Central memory CD8-positive, alpha-beta T cell (primary cell): ENCODE results near the gene ANKS1B.
A peak's percentile ranks its signal among the peaks of the same experiment; 100 is the strongest.

Experiments used
- ATAC-seq: fragments of 150-1000 bp; cut with Tn5 transposase; replicated peaks from 2 replicates; pipeline ENCODE4 v1.10.0; 2022; ENCODE audit warnings: mild to moderate bottlenecking, moderate FRiP score, moderate number of reproducible peaks; ENCODE audit not compliant: poor library complexity, severe bottlenecking; ENCODE audit errors: extremely low read depth
- DNase-seq, 2 donors: peaks; one replicate each; pipeline ENCODE4 v3.0.0; 2021; ENCODE audit warnings: low spot score in 2 of 2
- H3K27ac Mint-ChIP-seq: one replicate; pipeline ENCODE4 v1.8.0; 2022; ENCODE audit warnings: low read depth, mild to moderate bottlenecking, moderate library complexity, mixed read lengths
- H3K27me3 Mint-ChIP-seq: one replicate; pipeline ENCODE4 v1.8.0; 2022; ENCODE audit warnings: mixed read lengths
- H3K36me3 Mint-ChIP-seq: one replicate; pipeline ENCODE4 v1.8.0; 2022; ENCODE audit warnings: mild to moderate bottlenecking, moderate library complexity, mixed read lengths; ENCODE audit not compliant: insufficient read depth
- H3K4me1 Mint-ChIP-seq: one replicate; pipeline ENCODE4 v1.8.0; 2022; ENCODE audit warnings: mixed read lengths
- H3K4me3 Mint-ChIP-seq: one replicate; pipeline ENCODE4 v1.8.0; 2022; ENCODE audit warnings: mild to moderate bottlenecking, moderate library complexity, mixed read lengths
- H3K9me3 Mint-ChIP-seq: one replicate; pipeline ENCODE4 v1.8.0; 2022; ENCODE audit warnings: mixed read lengths

Gene ANKS1B

GRCh38 chr12:98719515-98720504, 1264.9 kb downstream of the ANKS1B start:
- no peaks in the 10 kb centered on the region for H3K9me3 Mint-ChIP-seq
- DNase-seq (no peak), ATAC-seq (no peak)
- H3K4me1 Mint-ChIP-seq = no peaks in the 10 kb centered on the region
- H3K4me3 Mint-ChIP-seq = no peak overlapping the region
- H3K27ac Mint-ChIP-seq = no peak overlapping the region
- no peaks in the 10 kb centered on the region for H3K27me3 Mint-ChIP-seq
- H3K36me3 Mint-ChIP-seq = peaks cover 46% of the 10 kb centered on the region

- peaks cover 6% of the 10 kb centered on the region for H3K4me1 Mint-ChIP-seq
- DNase-seq (no peak), ATAC-seq (no peak)
- no peaks in the 10 kb centered on the region for H3K27me3 Mint-ChIP-seq
- H3K9me3 Mint-ChIP-seq = no peaks in the 10 kb centered on the region
- H3K4me3 Mint-ChIP-seq = no peak overlapping the region
- H3K27ac Mint-ChIP-seq = no peak overlapping the region
- H3K36me3 Mint-ChIP-seq = peaks cover 31% of the 10 kb centered on the region
Observed at GRCh38 chr12:98714426-98714825, 1270.3 kb downstream of the ANKS1B start.

- Mint-ChIP-seq H3K4me3 (no peak overlapping the region), H3K27me3 (no peaks in the 10 kb centered on the region), H3K9me3 (no peaks in the 10 kb centered on the region), H3K27ac (no peak overlapping the region), H3K36me3 (peaks cover 24% of the 10 kb centered on the region), H3K4me1 (peaks cover 10% of the 10 kb centered on the region)
- ATAC-seq (no peak), DNase-seq (no peak)
Observed at GRCh38 chr12:98709022-98709421, 1275.7 kb downstream of the ANKS1B start.

GRCh38 chr12:98701166-98701565, 1283.6 kb downstream of the ANKS1B start:
- Mint-ChIP-seq H3K4me3 (no peak overlapping the region), H3K27me3 (no peaks in the 10 kb centered on the region), H3K4me1 (peaks cover 18% of the 10 kb centered on the region), H3K36me3 (peaks cover 18% of the 10 kb centered on the region), H3K9me3 (no peaks in the 10 kb centered on the region), H3K27ac (no peak overlapping the region)
- ATAC-seq = no peak
- DNase-seq = no peak

GRCh38 chr12:98699586-98699985, 1285.2 kb downstream of the ANKS1B start:
- DNase-seq = no peak
- H3K9me3 Mint-ChIP-seq = no peaks in the 10 kb centered on the region

GRCh38 chr12:98698603-98699463, 1285.9 kb downstream of the ANKS1B start:
- peaks cover 26% of the 10 kb centered on the region for H3K36me3 Mint-ChIP-seq
- DNase-seq = no peak
- H3K9me3 Mint-ChIP-seq = no peaks in the 10 kb centered on the region
- H3K4me1 Mint-ChIP-seq = peaks cover 29% of the 10 kb centered on the region
- H3K4me3 Mint-ChIP-seq = no peak overlapping the region
- H3K27ac Mint-ChIP-seq = no peak overlapping the region
- ATAC-seq = peak; percentile 56
- H3K27me3 Mint-ChIP-seq = no peaks in the 10 kb centered on the region

More at GRCh38 chr12:98699586-98699985, 1285.2 kb downstream of the ANKS1B start:
- H3K36me3 Mint-ChIP-seq = peaks cover 22% of the 10 kb centered on the region
- peaks cover 23% of the 10 kb centered on the region for H3K4me1 Mint-ChIP-seq
- ATAC-seq = no peak
- no peaks in the 10 kb centered on the region for H3K27me3 Mint-ChIP-seq
- no peak overlapping the region for H3K27ac Mint-ChIP-seq
- no peak overlapping the region for H3K4me3 Mint-ChIP-seq

GRCh38 chr12:98697209-98697608, 1287.5 kb downstream of the ANKS1B start:
- H3K4me1 Mint-ChIP-seq = peaks cover 34% of the 10 kb centered on the region
- peak overlapping the region; percentile 4 for H3K27ac Mint-ChIP-seq
- no peaks in the 10 kb centered on the region for H3K9me3 Mint-ChIP-seq
- DNase-seq (no peak), ATAC-seq (no peak)
- H3K36me3 Mint-ChIP-seq = peaks cover 25% of the 10 kb centered on the region
- H3K4me3 Mint-ChIP-seq = no peak overlapping the region
- no peaks in the 10 kb centered on the region for H3K27me3 Mint-ChIP-seq

- no peak for ATAC-seq
- peaks cover 42% of the 10 kb centered on the region for H3K4me1 Mint-ChIP-seq
- H3K27me3 Mint-ChIP-seq = no peaks in the 10 kb centered on the region
- H3K9me3 Mint-ChIP-seq = no peaks in the 10 kb centered on the region
- H3K4me3 Mint-ChIP-seq = no peak overlapping the region
- no peak for DNase-seq
- peaks cover 28% of the 10 kb centered on the region for H3K36me3 Mint-ChIP-seq
- H3K27ac Mint-ChIP-seq = peak overlapping the region; percentile 17
Observed at GRCh38 chr12:98696036-98696646, 1288.6 kb downstream of the ANKS1B start.

GRCh38 chr12:98691351-98691750, 1293.4 kb downstream of the ANKS1B start:
- ATAC-seq = no peak
- peaks cover 40% of the 10 kb centered on the region for H3K36me3 Mint-ChIP-seq
- no peaks in the 10 kb centered on the region for H3K9me3 Mint-ChIP-seq
- no peak overlapping the region for H3K4me3 Mint-ChIP-seq
- H3K27ac Mint-ChIP-seq = peak overlapping the region; percentile 69
- peaks cover 29% of the 10 kb centered on the region for H3K4me1 Mint-ChIP-seq
- no peak for DNase-seq
- no peaks in the 10 kb centered on the region for H3K27me3 Mint-ChIP-seq

GRCh38 chr12:98686603-98687002, 1298.1 kb downstream of the ANKS1B start:
- no peak for ATAC-seq
- no peak overlapping the region for H3K27ac Mint-ChIP-seq
- H3K4me3 Mint-ChIP-seq = no peak overlapping the region
- no peak for DNase-seq
- peaks cover 7% of the 10 kb centered on the region for H3K4me1 Mint-ChIP-seq
- peaks cover 47% of the 10 kb centered on the region for H3K36me3 Mint-ChIP-seq
- H3K9me3 Mint-ChIP-seq = no peaks in the 10 kb centered on the region
- H3K27me3 Mint-ChIP-seq = no peaks in the 10 kb centered on the region
